SK-N-SH (cell line): ENCODE data around the gene MED19.

Experiments used
- EZH2phosphoT487 ChIP-seq: fragments of 200-600 bp; sonication (generic); IDR thresholded peaks from 2 replicates; pipeline ENCODE4 v1.6.1; 2017; ENCODE audit warnings: low read depth, mixed run types, mild to moderate bottlenecking, antibody characterized with exemption, moderate library complexity, borderline replicate concordance
- RAD21 ChIP-seq: IDR thresholded peaks from 2 replicates; pipeline ENCODE4 v1.6.1; 2012; ENCODE audit warnings: mild to moderate bottlenecking, low read length
- TF ChIP-seq, protein P1 (sequence below): fragments of 200-600 bp; sonication (generic); IDR thresholded peaks from 2 replicates; pipeline ENCODE4 v1.6.1; 2017; ENCODE audit warnings: antibody characterized with exemption, mild to moderate bottlenecking, moderate library complexity

DNA sequence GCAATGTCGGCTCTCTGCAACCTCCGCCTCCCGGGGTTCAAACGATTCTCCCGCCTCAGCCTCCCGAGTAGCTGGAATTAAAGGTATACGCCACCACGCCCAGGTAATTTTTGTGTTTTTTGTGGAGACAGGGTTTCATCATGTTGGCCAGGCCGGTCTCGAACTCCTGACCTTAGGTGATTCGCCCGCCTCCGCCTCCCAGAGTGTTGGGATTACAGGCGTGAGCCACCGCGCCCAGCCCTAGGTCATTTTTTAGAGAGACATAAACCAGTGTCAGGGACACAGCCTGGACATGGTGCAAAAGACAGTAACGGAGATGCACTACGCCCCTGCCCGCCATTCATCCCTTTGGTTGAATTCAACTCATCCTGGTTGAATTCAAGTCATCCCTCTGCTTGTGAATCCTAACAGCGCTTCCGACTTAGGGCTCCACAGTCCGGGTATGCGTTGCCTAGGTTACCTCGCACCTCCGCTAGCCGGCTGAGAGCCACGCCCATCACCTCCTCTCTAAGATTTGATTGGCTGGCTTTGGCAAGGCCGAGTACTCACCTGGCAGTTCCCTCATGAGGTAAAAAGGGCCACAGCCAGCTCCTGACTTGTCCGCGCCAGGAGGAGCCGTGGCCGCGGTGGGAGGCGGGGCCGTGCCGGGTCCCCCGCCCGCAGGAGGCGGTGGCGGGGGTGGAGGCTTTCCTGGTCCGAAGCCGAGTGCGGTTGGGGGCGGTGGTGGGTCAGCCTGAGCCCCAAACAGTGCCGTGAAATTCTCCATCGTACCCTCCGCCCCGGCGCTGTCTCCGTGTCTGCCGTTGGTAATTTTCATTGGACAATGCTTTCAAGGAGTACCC is at the start of gene MED19:
- TF ChIP-seq, protein P1, sequence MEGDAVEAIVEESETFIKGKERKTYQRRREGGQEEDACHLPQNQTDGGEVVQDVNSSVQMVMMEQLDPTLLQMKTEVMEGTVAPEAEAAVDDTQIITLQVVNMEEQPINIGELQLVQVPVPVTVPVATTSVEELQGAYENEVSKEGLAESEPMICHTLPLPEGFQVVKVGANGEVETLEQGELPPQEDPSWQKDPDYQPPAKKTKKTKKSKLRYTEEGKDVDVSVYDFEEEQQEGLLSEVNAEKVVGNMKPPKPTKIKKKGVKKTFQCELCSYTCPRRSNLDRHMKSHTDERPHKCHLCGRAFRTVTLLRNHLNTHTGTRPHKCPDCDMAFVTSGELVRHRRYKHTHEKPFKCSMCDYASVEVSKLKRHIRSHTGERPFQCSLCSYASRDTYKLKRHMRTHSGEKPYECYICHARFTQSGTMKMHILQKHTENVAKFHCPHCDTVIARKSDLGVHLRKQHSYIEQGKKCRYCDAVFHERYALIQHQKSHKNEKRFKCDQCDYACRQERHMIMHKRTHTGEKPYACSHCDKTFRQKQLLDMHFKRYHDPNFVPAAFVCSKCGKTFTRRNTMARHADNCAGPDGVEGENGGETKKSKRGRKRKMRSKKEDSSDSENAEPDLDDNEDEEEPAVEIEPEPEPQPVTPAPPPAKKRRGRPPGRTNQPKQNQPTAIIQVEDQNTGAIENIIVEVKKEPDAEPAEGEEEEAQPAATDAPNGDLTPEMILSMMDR = no peak
- TF ChIP-seq EZH2phosphoT487 = no peak
- no peak for TF ChIP-seq RAD21
